ENCODE data around the gene FEV.
"Not testable (repeated sequence)": the region's sequence is repeated elsewhere in the genome, so short reads cannot be mapped to it uniquely, and the experiment has no call there.

Gene FEV

DNA sequence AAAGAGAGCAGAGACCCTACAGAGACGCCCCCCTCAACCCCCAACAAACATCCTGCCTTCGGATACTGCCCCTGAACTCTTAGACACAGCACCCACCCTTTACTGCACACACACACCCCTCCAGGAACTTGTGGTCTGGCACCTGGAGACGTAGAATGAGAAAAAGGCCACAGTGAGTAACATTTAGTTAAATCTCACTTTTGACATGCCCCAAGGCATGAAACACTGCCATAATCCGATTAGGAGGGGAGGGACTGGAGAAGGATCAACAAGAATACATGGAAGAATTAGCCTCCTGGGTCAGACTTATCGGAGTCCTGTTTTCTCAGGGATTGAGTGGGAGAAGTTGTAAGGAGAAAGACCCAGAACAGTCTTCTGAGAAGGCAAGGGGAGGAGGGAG is 21.4 kb downstream of the FEV start:
- DNase-seq: no peak

DNA sequence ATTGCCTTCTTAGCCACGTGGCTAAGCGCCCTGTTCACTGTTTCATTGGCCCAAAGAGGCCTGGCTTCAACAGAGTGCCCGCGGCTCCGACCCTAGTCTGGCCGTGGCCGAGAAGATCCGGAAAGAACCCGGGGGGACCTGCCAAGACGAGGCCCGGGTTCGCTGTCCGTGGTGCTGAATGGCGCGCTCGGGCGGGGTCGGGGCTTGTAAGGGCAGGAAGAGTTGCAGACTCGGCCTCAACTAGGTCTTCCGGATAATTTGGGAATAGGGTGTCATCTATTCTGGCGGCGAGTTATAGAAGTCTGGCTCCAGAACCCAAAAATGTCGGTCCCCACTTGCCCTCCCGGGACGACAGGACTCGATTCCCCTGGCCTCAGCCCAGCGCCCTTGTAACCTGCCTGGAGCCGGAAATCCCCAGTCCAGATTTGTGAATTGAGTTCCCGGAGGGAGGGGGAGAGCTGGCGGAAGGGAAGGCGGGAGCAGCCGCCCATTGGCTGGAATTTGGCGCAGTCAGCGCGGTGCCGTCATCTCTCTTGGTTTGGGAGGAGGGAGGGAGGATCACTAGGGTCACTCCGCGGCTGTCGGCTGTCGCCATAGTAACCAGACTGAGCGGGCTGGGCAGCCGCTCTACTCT is 22.0 kb downstream of the FEV start:
- peak; percentile 22 for DNase-seq

DNA sequence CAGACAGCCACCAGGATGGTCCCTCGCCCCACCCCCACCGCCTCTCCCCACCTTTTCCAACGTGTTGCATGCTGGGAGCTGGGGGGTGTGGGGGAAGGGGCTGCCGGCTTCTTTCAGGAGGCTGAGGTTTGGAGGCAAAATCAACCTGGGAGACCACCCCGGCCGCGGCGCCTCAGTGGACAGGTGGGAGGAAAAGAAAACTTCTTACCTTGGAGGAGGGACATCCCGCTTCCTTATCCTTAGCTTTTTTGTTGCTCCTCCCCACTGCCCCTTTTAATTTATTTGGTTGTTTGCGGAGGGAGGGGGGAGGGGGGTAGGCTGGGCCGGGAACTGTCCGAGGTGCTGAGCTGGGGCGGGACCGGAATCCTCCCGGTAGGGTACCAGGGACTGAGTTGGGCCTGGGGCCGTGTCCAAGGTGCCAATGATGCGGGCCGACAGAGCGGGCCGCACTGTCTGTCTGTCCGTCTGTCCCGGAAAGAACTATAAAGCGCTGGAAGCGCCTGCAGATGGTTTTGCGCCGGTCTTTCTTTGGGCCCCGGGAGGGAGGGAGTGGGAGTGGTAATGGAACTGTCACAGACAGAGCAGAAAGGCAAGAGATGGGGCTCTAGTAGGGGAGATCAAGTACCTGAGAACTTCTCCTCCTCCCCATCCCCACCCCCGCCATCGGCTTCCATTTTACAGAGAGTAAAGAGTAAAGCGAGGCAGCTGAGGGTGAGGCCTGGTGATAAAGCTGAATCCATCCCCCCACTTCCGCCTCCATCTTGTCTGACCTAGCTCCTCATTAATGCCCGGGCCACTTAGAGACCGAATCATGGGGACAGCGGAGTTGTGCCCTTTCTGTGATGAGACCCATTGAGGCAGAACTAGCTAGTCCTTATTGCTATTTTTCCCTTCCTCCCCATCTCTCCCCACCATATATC is 23.1 kb downstream of the FEV start:
- no peak for DNase-seq

DNA sequence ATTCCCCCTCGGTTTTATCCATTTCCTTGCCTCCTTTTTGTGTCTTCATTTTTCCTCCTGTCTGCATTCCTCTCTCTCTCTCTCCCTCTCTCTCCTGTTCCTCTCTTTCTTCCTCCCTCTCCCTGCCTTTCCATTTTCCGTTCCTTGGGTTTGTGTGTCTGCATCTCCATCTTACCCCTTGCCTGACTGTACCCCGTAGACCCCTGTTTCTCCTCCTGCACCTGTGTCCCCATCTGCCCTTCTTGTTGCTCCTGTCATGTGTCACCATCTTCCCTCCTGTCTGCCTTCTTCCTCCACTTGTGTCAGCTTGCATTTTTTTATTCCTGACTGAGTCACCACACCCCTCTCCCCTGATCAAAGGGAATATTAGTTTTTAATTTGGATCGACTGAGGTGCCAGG is 23.8 kb downstream of the FEV start:
- no peak for DNase-seq

DNA sequence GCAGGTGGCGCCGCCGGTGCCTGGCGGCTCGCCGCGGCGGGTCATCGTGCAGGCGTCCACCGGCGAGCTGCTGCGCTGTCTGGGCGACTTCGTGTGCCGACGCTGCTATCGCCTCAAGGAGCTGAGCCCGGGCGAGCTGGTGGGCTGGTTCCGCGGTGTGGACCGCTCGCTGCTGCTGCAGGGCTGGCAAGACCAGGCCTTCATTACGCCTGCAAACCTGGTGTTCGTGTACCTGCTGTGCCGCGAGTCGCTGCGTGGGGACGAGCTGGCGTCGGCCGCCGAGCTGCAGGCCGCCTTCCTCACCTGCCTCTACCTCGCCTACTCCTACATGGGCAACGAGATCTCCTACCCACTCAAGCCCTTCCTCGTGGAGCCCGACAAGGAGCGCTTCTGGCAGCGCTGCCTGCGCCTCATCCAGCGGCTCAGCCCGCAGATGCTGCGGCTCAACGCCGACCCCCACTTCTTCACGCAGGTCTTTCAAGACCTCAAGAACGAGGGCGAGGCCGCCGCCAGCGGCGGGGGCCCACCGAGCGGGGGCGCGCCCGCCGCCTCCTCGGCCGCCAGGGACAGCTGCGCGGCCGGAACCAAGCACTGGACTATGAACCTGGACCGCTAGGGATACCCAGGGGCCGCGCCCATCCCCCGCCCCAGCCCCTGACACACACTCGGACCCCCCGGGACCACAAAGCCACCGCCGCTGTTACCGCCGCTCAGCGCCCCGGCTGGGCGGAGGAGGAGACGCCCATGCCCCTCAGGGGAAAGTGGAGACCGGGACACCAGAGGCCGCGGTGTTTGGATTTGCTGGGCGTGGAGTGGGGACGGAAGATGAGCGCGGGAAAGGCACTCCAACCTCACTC is 24.4 kb downstream of the FEV start:
- no peak for DNase-seq

DNA sequence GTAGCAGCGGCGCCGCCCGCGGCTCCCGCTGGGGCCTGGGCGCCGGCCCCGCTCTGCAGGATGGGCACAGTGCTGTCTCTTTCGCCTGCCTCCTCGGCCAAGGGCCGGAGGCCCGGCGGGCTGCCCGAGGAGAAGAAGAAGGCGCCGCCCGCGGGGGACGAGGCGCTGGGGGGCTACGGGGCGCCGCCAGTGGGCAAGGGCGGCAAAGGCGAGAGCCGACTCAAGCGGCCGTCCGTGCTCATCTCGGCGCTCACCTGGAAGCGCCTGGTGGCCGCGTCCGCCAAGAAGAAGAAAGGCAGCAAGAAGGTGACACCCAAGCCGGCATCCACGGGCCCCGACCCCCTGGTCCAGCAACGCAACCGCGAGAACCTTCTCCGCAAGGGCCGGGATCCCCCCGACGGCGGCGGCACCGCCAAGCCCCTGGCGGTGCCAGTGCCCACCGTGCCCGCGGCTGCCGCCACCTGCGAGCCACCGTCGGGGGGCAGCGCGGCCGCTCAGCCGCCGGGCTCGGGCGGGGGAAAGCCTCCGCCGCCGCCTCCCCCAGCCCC is 25.1 kb downstream of the FEV start:
- no peak for DNase-seq

DNA sequence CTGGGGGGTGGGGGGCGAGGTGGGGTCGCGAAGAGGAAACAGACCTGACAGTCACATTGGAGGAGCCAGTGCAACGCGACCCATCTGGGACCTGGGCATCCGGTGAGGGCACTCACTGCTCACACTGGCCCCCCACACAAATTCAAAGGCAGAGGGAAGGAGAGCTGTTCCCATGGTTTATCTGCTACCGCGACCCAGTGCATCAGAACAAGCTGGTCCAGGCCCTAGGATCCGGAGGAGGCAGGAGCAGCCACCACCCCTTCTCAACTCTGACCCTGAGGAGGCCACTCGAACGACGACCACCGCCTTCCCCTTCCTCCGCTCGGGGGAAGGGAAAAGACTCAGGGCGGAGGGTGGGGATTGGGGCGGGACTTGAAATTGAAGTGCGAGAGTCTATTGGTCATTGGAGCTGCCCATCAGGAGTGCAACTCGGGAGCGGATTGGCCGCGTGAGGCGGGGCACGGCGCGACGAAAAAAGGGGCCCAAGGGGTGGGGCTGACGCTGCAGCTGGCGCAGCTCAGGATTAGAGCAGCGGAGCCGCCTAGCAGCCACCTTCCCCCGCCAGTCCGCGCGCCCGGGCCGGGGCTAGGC is 25.7 kb downstream of the FEV start, which contains the start of gene CDK5R2:
Gene CDK5R2, plus strand, starts transcription at position 526 of the 591 bp plus-strand sequence. CDS start 155 bp downstream, outside the sequence.
- peak; percentile 63 for DNase-seq

DNA sequence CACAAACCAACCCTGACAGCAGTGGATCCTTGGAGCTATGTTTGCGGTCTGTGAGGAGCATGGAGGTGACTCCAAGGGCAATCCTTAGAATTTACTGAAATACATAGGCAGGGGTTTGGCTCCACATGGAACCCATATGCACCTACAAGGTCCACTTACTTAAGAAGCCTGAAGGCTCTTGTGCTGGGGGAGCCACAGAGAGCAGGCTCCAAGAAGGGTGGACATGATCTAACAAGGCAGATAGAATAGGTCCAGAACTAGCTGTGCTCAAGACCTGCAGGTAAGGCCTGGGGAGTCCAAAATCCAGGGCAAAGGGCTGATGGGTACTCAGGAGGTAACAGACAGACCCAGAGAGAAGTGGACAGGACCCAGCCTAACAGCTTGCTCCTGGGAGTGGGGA is 26.7 kb downstream of the FEV start:
- DNase-seq: no peak

DNA sequence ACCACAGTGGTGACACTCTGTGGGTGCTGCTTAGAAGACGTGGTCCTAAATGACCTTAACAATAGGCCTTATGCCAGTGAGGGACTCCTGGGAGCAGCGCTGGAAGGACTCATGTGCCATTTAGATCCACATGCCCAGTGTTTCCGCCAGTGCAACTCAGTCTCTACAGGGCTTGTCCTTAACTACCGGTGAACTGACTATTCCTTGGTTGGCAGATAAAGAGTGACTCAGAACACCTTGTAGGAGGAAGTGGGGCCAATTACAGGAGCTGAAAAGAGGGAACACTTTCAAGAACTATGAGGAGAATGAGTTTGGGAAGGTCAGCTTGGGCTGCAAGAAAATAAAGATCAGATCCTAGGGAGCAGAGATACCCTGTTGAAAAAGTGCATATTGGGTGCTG is 27.3 kb downstream of the FEV start:
- DNase-seq: no peak

DNA sequence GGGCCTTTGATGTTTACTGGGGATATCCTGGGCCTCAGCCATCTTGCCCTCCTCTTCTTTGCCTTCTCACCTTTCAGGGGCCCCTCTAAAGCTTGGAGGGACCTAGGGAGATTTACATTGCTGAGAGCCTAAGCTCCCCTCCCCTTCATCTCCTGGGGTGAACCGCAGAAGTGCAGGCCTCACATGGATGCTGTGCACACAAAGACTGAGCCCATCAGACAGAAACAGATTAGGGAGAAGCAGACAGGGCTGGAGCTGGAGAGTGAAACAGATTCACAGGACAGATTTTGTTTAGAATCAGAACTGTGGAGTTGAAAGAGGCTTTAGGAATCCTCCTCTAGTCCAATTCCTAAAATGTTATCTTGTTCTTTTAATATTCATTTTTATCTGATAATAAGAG is 28.9 kb downstream of the FEV start:
- DNase-seq: no peak

DNA sequence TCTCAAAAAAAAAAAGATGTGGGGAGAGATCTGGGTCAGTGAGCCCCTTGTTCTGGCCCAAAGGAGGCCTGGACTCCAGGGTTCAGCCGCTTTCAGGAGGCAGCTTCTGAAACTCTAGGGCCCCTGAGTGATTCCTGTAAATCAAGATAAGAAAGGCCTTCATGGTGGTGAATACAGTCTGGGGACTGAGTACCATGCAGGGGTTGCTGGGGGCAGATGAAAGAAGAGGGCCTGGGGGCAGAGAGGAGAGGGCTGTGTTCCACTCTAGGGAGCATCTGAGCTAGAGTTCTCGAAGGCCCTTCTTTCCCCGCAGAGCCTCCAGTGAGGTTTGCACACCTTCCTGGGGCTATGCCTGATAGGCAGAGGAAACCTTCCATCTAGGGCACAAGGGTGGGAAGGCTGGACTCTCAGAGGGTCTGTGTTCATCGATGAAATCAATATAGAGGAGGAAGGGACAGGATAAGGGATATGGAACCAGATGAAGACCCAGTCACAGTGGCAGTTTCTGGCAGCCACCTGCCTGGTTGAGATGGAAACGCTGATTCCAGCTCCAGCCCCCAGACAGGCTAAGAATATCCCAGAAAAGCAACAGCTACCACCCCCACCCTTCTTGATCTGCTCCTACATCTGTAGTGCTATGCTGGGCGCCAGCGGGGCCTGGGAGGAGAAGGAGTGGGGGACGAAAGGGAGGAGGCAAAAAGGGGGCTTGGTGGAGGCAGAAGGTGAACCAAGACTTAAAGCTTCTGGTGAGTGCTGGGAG is 30.3 kb downstream of the FEV start:
- DNase-seq: no peak

DNA sequence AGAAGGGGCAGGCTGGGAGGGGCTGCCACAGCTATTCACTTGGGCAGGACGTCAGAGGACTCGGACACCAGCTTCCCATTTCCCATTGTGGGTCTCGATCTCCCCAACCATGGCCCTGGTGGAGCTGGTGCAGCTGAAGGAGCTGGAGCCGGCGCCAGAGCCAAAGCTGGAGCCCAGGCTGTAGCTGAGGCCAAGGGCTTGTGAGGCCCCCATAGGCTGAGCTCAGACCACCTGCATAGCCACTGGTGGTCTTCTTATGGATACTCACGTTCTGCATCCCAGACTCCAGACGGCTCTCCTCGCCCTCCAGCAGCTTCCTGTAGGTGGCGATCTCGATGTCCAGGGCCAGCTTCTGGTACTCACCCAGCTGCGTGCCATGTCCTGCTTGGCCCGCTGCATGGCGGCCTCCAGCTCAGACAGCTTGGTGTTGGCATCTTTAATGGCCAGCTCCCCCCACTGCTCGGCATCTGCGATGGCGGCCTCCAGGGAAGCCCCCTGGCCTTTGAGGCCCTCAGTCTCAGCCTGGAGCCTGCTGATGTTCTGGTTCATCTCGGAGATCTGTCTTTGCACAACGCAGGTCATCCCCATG is 31.5 kb downstream of the FEV start:
- DNase-seq: no peak

DNA sequence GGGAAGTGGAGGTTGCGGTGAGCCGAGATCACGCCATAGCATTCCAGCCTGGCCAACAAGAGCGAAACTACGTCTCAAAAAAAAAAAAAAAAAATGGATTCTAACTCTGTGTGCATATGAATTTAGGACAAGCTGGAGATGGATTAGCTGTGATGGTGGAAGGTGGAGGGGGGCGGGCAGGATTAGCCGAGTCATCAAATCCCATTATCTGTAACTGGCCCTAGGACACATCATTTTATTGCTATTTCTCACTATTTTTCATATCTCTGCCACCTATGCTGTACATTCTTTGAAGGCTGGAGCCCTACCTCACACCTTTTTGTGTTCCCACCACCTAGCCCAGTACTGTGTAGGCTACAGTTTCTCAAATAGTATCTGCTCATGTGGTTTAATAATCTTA is 32.8 kb downstream of the FEV start:
- no peak for DNase-seq

DNA sequence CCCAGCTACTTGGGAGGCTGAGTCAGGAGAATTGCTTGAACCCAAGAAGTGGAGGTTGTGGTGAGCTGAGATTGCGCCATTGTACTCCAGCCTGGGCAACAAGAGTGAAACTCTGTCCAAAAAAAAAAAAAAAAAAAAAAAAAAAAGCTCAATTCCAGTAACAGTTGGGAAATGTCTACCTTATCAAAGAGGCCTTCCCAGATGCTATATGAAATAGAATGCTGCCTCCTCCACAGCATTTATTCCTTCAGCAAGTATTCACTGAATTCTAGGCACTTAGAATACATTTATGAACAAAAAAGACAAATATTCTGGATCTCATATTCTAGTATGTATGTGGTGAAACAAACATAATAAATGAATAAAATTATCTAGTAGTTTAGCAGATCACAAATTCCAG is 38.4 kb downstream of the FEV start:
- no peak for DNase-seq

DNA sequence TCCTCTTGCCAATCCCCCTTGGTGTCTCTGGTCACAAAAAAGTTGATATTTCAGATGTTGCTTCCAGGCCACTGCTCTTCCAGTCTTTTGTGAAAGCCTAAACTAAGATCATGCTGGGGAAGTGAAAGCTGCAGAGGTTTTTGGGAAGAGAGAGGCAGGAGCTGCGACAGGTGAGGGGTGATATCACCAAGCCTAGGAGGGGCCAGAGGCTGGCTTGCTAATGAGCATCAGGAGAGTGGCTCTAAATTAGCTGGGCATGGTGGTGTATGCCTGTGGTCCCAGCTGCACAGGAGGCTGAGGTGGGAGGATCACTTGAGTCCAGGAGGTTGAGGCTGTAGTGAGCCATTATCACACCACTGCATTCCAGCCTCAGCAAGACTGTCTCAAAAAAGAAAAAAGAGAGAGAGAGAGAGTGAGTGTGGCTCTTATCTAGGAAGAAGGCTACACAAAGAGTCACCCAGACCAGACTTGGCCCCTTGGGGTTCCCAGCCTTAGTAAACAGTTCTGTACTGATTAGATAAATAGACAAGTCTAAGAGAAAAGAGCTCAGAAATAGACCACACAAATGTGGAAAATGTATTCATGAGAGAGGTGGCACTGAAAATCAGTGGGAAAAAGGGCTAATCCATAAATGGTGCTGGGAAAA is 40.1 kb downstream of the FEV start:
- DNase-seq: no peak

DNA sequence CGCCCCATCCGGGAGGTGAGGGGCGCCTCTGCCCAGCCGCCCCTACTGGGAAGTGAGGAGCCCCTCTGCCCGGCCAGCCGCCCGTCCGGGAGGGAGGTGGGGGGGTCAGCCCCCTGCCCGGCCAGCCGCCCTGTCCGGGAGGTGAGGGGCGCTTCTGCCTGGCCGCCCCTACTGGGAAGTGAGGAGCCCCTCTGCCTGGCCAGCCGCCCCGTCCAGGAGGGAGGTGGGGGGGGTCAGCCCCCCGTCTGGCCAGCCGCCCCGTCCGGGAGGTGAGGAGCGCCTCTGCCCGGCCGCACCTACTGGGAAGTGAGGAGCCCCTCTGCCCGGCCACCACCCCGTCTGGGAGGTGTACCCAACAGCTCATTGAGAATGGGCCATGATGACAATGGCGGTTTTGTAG is 53.2 kb downstream of the FEV start:
- DNase-seq: not testable (repeated sequence)

All from stimulated activated naive CD4-positive, alpha-beta T cell treated with Interleukin-2 at 50 U/mL for 16 hours (primary cell).